NCI-H2107 treated with DMSO at 0.1 percent for 48 hours (cell line): ENCODE data around the gene SPPL2B.
"Not testable (repeated sequence)": the region's sequence is repeated elsewhere in the genome, so short reads cannot be mapped to it uniquely, and the experiment has no call there.

Experiments used
- DNase-seq: peaks from one replicate; lab custom pipeline; 2025; ENCODE audit not compliant: unreplicated experiment; lab: John Stamatoyannopoulos, UW

SPPL2B gene, protein sequence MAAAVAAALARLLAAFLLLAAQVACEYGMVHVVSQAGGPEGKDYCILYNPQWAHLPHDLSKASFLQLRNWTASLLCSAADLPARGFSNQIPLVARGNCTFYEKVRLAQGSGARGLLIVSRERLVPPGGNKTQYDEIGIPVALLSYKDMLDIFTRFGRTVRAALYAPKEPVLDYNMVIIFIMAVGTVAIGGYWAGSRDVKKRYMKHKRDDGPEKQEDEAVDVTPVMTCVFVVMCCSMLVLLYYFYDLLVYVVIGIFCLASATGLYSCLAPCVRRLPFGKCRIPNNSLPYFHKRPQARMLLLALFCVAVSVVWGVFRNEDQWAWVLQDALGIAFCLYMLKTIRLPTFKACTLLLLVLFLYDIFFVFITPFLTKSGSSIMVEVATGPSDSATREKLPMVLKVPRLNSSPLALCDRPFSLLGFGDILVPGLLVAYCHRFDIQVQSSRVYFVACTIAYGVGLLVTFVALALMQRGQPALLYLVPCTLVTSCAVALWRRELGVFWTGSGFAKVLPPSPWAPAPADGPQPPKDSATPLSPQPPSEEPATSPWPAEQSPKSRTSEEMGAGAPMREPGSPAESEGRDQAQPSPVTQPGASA

DNA sequence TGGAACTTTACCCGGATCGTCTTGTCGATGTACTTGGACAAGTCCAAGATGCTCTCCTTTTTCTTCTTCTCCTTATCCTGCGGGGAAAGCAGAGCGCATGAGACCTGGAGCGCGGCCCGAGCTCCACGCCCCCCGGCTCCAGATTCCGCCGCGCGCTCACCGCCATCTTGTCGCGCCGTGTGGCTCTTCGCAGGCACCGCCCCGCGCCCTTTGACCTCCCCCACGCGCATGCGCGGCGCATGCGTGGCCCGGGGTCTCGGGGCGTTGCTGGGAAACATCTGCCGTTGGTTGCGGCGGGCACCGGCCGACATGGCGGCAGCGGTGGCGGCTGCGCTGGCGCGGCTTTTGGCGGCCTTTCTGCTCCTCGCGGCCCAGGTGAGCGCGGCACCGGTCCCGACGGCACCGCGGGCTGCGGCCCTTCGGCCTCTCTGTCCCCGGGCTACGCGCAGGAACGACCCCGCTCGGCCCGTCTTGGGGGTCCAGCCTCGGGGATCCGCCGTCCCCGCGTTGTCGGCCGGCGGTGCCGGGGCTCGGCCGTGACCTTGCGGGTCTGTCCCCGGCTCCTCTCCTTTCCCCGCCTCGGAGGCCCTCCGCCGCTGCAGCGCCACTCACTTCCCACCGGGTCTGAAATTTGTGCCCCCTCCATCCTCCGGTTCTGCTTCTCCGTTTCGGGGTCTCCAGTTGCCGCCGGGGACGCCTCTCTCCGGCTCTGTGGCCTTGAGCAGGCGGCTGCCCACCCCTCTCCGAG, at the start of gene SPPL2B, which contains the start of gene LSM7:
SPPL2B (plus strand) TSS at position 284 of the 748 bp plus-strand sequence; CDS start at position 310, 26 bp downstream.
LSM7 (minus strand) TSS at position 186 of the 748 bp plus-strand sequence; CDS start at position 166, 20 bp downstream.
- peak; percentile 82 for DNase-seq

DNA sequence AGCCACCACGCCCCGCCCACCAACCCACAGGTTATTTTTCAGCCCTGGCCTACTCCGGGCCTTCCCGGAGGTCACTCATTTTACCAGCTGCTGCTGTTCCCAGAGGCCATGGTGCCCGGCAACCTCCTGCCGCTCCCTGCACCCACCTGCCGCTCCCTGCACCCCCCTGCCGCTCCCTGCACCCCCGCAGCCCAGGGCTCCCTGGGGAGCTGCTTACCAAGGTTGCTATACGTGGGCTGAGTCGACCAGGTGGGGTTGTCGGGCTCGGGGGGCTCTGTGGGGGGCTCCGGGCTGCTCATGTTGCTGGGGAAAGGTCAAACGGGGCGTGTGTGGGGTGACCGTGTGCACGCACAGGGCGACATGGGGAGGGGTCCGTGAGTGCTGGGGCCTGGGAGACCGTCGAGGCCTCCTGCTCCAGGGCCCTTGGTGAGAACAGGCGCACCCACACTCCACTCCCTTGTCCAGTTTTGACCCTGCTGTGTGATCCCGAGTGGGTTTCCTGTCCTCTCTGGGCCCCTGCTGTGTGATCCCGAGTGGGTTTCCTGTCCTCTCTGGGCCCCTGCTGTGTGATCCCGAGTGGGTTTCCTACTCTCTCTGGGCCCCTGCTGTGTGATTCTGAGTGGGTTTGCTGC, 47.7 kb upstream of the SPPL2B start:
- DNase-seq: no peak

DNA sequence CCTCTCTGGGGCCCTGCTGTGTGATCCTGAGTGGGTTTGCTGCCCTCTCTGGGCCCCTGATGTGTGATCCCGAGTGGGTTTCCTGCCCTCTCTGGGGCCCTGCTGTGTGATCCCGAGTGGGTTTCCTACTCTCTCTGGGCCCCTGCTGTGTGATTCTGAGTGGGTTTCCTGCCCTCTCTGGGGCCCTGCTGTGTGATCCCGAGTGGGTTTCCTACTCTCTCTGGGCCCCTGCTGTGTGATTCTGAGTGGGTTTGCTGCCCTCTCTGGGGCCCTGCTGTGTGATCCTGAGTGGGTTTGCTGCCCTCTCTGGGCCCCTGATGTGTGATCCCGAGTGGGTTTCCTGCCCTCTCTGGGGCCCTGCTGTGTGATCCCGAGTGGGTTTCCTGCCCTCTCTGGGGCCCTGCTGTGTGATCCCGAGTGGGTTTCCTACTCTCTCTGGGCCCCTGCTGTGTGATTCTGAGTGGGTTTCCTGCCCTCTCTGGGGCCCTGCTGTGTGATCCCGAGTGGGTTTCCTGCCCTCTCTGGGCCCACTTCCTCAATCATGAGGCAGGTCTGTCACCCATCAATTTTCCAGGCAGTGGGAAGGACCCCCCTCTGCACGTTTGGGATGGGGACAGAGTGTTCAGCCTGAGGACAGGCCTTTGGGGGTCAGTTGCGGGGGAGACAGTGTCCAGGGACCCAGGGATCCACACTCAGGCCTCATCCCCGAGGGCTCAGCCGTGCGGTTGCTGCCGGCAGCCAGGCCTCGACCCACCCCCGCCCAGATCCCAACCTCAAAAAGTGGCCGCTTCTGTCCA, 47.0 kb upstream of the SPPL2B start:
- not testable (repeated sequence) for DNase-seq

DNA sequence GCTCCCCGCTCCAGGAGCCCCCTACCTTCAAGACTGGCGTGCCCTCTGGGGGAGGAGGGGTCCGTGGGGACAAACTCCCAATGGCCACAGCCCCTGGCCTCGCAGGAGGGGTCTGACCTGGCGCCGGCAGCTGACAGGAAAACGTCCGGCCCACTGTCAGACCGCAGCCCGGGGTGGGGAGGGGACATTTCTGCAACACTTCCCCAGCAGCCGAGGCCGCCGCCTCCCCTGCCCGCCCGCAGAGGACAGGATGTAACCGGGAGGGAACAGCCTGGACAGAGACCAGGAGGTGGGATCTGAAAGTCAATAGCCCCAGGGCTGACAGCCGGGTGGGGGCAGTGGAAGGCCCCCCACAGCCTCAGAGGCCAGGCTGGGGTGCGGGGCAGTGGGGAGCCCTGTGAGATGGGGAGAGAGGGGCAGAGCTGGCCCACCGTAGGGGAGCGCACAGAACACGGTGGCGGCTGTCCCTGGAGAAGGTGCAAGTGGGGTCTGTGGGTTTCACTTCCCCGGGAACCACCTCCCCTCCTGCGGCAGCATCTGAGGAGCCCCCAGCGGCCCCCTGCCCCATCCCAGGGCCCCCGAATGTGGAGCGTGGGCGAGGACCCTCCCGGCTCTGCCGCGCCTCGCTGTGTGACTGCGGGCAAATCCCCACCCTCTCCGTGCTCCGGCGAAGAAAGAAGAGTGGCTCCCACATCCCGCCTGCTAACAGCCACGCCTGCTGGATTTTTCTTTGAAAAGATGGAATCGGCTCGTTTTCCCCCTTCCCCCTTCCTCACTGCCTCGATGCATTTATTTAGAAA, 46.2 kb upstream of the SPPL2B start, which contains the start of gene PEAK3:
PEAK3 (minus strand) TSS at position 114 of the 800 bp plus-strand sequence. CDS start 1,244 bp downstream, outside the sequence.
- DNase-seq: no peak

DNA sequence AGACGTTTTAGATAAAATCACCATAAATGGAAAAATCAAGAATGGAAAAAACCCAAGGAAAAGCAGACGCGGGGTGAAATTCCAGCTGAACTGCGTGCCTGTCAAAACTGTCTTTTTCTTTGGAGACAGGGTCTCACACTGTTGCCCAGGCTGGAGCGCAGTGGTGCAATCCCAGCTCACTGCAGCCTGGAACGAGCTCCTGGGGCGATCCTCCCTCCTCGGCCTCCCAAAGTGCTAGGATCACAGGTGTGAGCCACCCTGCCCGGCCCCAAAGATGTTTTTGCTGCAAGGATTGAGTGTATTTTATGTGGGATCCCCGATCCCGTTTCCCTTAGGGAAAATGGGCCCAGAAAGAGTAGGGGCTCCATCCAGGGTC, 45.6 kb upstream of the SPPL2B start:
- DNase-seq: no peak

DNA sequence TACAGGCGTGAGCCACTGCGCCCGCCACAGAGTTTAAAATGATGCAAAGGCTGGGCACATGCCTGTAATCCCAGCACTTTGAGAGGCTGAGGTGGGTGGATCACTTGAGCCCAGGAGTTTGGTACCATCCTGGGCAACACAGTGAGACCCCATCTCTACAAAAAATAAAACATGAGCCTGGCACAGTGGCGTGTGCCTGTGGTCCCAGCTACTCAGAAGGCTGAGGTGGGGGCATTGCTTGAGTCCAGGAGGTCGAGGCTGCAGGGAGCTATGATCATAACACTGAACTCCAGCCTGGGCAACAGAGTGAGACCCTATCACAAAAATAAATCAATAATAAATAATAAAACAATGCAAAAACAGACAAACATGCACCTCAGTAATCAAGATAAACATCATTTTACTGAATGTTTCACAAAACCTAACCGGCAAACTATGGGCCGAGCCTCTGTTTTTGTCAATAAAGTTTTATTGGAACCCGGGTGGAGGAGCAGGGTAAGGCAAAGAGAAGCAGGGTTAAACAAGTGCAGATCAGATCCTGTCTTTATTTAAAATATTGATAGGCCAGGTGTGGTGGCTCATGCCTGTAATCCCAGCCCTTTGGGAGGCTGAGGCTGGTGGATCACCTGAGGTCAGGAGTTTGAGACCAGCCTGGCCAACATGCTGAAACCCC, 44.5 kb upstream of the SPPL2B start:
- DNase-seq: no peak

DNA sequence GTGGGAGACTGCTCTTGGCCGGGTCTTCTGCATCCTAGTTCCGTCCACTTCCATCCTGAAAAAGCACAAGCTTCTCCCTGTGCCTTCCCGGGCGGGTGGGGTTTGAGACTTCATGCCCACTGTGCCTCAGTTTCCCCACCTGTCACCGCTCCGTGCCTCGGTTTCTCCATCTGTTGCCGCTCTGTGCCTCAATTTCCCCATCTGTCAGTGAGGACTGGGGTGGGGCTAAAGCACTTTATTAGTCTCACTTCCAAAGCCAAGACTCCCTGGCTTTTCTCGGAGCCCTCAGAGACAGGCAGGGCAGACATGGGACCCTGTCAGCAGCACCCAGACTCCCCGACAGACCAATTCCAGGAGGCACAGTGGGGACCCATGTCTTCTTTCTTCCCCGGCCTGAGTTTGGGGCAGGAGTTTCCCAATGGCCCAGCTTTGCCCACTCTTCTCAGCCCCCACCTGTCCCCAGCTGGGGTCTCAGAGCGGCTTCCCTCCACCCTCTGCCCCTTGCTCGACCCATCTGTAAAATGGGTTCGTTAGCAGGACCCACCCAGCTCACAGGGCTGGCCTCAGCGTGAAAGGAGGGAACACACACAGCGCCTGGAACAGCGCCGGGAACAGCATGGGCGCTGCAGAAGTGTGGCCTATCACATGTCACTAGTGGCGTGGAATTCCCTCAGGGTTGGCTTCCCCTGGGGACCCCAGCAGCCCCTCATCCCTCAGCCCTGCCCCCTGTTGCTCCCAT, 41.9 kb upstream of the SPPL2B start:
- DNase-seq: no peak

DNA sequence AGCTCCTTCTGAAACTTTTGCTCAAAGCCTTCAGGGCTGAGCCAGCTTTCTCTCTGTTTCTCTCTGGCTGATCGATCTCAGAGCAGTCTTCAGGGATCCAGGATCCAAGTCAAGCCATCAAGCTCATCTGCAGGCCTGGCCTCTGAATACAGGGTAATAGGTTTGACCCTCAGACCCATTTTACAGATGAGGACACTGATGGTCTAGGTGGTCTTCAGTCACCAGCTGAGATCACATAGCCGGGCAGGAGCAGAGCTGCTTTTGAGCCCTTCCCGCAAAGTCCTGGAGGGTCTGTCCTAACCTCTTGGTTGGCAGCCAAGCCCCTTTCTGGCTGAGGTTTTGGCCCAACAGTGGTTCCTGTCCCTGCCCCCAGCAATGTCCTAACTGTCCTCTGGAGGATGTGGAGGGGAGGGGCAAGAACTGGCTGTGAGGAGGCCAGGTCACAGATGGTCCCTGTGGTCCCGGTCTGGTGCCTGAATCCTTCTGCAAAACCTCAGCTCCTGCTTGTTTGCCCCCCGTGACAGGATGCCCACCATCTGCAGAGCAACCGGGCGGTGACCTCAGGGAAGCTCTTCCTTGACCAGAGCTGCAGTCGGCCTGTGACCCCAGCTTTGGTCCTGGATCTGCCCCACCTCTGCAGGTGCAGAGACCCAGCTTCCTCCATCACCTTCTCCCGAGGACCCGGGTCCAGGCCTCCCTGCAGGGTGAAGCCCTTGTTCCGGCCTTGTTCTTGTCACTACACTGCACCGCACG, 40.7 kb upstream of the SPPL2B start:
- no peak for DNase-seq

DNA sequence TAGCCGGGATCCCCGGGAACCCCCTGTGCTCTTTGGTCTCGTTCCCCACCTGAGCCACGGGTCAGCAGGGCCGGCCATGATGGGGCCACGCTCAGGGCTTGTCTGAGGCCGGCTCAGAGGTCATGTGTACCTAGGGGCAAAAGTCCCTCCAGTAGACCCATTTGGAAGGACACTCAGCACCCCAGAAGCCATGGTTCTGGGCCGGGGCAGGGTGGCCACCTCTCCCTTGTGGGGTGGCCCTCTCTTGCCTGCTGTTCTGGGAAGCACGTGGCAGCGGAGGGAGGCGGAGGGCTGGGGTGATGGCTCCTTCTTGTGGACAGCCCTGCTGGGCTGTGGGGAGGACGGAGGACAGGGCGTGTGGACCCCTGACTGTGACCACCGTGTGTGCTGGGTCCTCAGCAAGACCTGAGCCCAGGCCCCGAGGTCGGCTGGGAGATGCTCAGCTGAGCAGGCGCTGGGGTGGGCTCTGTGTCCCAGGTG, 40.1 kb upstream of the SPPL2B start:
- DNase-seq: peak; percentile 17

DNA sequence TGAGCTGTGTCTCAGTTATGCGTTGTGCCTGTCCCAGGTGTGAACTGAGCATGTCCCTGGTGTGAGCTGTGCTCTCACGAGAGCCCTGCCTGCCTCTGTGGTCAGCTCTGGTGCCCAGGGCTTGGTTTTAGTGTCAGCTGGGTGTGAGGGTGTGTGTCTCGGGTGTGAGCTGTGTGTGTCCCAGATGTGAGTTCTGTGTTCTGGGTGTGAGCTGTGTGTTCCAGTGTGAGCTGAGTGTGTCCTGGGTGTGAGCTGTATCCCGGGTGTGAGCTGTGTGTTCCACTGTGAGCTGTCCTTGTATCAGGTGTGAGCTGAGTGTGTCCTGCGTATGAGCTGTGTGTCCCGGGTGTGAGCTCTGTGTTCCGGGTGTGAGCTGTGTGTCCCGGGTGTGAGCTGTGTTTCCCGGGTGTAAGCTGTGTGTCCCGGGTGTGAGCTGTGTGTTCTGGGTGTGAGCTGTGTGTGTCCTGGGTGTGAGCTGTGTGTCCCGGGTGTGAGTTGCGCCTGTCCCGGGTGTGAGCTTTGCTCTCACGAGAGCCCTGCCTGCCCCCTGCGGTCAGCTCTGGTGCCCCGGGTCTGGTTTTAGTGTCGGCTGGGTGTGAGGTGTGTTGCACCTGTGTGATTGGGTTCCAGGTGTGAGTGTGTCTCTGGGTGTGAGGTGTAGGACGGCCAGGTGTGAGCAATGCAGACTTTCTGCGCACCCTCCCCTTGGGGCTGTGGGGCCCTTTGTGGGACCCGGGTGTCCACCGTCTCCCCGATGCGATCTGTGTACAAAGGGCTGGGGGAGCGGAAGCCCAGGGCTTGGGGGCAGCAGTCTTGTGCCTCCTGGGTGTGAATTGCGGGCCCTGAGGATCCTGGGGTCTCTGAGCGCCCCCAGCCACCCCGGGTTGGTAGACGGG, 39.4 kb upstream of the SPPL2B start:
- DNase-seq: no peak

DNA sequence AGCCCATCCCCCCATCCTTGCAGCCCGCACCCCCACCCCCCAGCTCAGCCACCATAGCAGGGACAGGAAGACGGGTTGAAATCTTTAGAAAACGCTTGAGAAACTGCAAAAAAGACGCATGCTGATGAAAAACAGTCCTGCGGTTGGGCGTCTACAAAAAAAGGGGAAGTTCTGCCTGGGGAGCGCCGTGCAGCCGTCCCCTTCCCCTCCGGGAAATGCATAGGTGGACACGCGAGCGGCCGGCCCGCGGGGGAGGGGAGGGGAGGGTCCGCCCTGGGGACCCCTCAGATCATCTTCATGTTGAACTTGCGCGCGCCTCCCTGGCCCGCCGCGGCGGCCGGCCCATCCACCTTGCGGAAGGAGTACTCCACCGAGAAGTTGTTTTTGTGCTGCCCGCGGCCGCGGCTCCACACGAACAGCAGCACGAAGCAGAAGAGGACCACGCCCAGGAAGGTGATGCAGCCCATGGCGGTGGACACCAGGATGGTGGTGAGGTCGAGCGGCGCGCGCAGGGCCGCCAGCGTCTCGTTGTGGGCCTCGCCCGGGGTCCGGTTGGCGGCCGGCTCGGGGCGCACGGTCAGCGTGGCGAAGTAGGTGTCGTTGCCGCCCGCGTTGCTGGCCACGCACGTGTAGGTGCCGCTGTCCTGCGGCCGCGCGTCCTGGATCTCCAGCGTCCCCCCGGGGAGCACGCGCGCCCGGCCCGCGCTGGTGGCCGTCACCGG, 38.6 kb upstream of the SPPL2B start:
- DNase-seq: no peak

DNA sequence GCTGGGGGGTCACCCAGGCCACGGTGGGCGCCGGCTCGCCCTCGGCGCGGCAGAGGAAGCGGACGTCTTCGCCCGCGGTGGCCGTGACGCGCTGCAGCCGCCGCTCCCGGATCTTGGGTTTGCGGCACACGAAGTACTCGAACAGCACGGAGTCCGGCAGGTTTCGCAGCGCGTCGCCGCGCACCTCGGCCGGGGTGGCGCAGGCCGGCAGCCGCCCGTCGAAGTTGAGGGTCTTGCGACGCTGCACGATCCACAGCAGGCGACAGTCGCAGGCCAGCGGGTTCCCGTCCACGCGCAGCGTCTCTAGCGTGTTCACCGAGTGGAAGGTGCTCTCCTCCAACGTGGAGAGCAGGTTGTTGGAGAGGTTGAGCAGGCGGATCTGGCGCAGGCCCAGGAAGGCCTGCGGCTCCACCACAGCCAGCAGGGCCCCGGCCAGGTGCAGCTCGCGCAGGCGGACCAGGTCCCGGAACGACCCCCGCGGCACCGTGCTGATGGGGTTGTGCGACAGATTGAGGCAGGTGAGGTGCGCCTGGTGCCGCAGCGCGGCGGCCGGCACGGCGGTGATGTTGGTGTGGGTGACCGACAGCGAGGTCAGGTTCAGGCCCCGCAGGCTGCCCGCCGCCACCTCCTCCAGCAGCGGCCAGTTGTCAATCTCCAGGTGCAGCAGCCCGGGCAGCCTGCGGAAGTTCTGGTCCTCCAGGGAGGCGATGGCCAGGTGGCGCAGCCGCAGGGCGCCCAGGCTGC, 37.9 kb upstream of the SPPL2B start:
- DNase-seq: no peak

DNA sequence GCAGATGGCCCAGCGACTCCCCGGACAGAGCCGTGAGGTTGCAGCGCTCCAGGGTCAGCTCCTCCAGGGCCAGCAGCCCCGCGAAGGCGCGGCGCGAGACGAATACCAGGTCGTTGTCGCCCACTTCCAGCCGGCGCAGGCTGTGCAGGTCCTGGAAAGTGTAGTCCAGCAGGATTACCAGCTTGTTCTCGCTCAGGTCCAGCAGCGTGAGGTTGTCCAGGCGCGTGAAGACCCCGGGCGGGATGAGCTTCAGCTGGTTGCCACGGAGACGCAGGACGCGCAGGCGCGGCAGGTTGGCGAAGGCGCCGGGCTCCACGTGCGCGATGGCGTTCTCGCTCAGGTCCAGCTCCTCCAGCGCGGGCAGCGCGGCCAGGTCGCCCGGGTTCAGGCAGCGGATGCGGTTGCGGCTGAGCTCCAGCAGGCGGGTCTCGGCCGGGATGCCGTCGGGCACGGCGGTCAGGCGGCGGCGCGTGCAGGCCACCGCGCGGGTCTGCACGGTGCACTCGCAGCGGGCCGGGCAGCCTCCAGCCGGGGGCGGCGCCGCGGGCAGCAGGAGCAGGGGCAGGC, 37.2 kb upstream of the SPPL2B start:
- DNase-seq: no peak

DNA sequence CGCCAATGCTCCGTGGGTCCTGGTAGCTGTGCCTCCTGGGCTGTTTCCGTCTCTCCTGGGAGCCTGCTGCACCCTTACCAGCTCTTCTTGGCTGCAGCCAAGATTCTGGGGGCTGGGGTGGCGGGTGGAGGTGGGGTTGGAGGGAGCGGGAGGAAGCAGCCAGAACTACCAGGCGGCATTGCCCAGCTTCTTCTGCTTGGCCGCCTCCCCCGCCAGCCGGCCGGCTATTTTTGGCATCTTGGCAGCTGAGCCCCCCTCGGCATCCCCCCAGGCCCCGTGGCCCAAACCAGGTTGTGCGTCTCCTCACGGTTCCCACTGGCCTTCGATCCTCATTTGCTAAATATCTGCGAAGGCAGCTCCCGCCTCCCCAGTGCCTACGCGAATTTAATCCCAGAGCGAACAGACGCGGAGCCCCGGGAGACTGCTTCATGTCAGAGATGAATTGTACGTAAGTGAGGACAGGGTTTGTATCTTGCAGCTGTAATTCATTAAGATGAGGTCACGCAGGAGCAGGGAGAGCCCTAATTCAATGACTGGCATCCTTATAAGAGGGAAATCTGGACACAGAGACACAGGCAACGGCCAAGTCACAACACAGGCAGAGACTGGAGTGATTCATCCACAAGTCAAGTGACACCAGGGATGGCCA, 33.7 kb upstream of the SPPL2B start:
- DNase-seq: no peak
